Cerebellar nuclear complex (tissue), 1 donor: ENCODE data around the gene ZNF697.
A peak's percentile ranks its signal among the peaks of the same experiment; 100 is the strongest.
"Not testable (repeated sequence)": the region's sequence is repeated elsewhere in the genome, so short reads cannot be mapped to it uniquely, and the experiment has no call there.

ENCODE experiments used
- DNase-seq, 2 experiments: peaks; one replicate each; lab custom pipeline; 2025; lab: John Stamatoyannopoulos, UW

Gene ZNF697

GRCh38 chr1:119647734-119648619, at the start of gene ZNF697:
Gene ZNF697, minus strand, starts transcription at chr1:119648266. Its CDS starts 22,166 bp downstream, at chr1:119626100.
- DNase-seq, result peak; percentile 34 to 81

GRCh38 chr1:119697598-119697997, 49.5 kb upstream of the ZNF697 start:
- DNase-seq, result no peak

GRCh38 chr1:119696863-119697262, 48.8 kb upstream of the ZNF697 start:
- not testable (repeated sequence) for DNase-seq

- no peak for DNase-seq
Measured at GRCh38 chr1:119689511-119689910, 41.4 kb upstream of the ZNF697 start.

- DNase-seq, result no peak
Measured at GRCh38 chr1:119688810-119689209, 40.7 kb upstream of the ZNF697 start.

- no peak for DNase-seq
Measured at GRCh38 chr1:119687434-119688079, 39.5 kb upstream of the ZNF697 start.

GRCh38 chr1:119686661-119687060, 38.6 kb upstream of the ZNF697 start:
- DNase-seq, result no peak

GRCh38 chr1:119683893-119684292, 35.8 kb upstream of the ZNF697 start:
- no peak for DNase-seq

GRCh38 chr1:119682141-119682540, 34.1 kb upstream of the ZNF697 start:
- no peak for DNase-seq

- DNase-seq, result no peak
Measured at GRCh38 chr1:119681560-119681959, 33.5 kb upstream of the ZNF697 start.

GRCh38 chr1:119680723-119681122, 32.7 kb upstream of the ZNF697 start:
- no peak for DNase-seq

GRCh38 chr1:119680193-119680592, 32.1 kb upstream of the ZNF697 start:
- no peak for DNase-seq

- no peak for DNase-seq
Measured at GRCh38 chr1:119679223-119679622, 31.2 kb upstream of the ZNF697 start.

GRCh38 chr1:119676571-119677206, 28.6 kb upstream of the ZNF697 start:
- no peak for DNase-seq

- DNase-seq, result peak in 1 of 2 experiments; percentile 29
Measured at GRCh38 chr1:119675349-119676345, 27.6 kb upstream of the ZNF697 start.

GRCh38 chr1:119674835-119675289, 26.8 kb upstream of the ZNF697 start:
- no peak for DNase-seq

- no peak for DNase-seq
Measured at GRCh38 chr1:119674111-119674526, 26.1 kb upstream of the ZNF697 start.

GRCh38 chr1:119673171-119673940, 25.3 kb upstream of the ZNF697 start:
- DNase-seq, result no peak

GRCh38 chr1:119670898-119671297, 22.8 kb upstream of the ZNF697 start:
- DNase-seq, result no peak

- DNase-seq, result no peak
Measured at GRCh38 chr1:119667173-119667572, 19.1 kb upstream of the ZNF697 start.

GRCh38 chr1:119664067-119664466, 16.0 kb upstream of the ZNF697 start:
- DNase-seq, result no peak
